ENCODE results near the gene GIPC3.

GIPC3 gene

DNA sequence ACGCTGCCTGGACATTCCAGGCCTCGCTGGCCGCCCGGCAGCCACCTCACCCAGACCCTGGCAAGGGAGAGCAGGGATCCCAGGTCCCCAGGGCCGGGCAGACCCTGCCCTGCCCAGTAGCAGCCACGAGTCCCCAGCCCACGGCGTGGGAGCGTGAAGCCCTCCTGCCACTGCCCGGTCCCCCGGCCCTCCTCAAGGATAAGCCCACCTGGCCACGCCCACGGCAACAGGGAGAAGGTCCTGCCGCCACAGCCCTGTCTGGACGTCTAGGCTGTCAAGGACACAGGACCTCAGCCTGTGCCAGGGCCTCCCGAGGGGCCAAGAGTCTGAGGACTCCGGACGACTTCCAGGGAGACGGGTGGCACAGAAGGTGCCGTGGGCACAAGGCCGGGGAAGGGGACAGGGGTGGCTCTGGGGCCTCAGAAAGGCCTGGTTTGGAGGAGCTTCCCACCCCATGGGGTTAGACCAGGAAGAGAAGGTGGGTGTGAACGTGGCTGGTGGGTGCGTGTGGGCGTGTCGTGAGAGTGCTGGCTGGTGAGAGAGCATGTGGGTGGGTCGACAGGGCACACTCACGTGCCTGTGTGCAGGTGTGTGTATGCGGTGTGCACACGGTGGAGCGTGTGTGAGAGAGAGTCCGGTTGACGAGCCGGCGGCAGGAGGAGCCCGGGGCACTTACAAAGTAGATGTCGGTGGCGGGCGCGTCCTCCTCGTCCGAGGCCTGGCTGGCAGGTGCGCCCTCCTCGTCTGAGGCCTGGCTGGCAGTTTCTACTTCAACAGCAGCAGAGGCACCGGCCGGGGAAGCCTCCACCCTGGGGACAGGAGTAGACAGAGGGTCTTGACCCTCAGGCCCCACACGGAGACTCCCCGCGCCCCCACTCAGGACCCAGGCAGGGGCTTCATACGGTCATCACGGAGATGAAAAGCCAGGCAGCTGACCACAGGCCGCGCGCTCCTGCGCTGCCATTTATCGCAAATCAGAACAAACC, 53.2 kb downstream of the GIPC3 start:
- DNase-seq (ENCODE audit: low spot score): no peak

GRCh38 chr19:3639479-3639878, 54.2 kb downstream of the GIPC3 start:
- DNase-seq (ENCODE audit: low spot score): no peak

GRCh38 chr19:3641515-3642269, 56.4 kb downstream of the GIPC3 start:
- no peak for DNase-seq (ENCODE audit: low spot score)

DNA sequence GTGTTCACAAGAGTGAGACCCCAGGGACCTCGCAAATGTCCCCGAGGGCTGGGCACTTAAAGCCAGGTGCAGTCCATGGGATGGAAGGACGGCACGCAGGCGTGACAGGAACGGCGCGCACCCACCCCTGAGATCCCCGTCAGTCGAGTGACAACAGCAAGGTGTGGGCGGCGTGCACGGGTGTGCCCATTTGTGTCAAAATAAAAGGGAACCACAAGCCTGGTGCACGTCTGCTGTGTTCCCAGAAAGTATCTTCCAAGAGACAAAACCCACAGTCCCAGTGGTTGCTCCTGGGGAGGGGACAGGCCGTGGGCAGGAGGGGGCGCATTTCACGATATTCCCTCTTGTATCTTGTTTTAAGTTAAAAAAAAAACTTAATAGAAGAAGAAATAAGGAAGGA, 57.0 kb downstream of the GIPC3 start:
- DNase-seq (ENCODE audit: low spot score): no peak
